ENCODE results near the gene B3GNT3. TPM values are rescaled to one million over a fixed set of nuclear protein-coding genes. Genes with fewer than 3 reads are reported as not detected.
"Not testable (repeated sequence)": the region's sequence is repeated elsewhere in the genome, so short reads cannot be mapped to it uniquely, and the experiment has no call there.

The B3GNT3 gene
- total RNA-seq, 1 donor from 2014 or later, result not detected

GRCh38 chr19:17796838-17797423, 2.0 kb downstream of the B3GNT3 start:
- DNase-seq (ENCODE audit: low read depth), result no peak

GRCh38 chr19:17797424-17798201, 2.7 kb downstream of the B3GNT3 start:
- no peak for DNase-seq (ENCODE audit: low read depth)

- not testable (repeated sequence) for DNase-seq (ENCODE audit: low read depth)
These were observed 3.7 kb downstream of the B3GNT3 start for GRCh38 chr19:17798599-17798998.

GRCh38 chr19:17802137-17802858, 7.4 kb downstream of the B3GNT3 start:
- no peak for DNase-seq (ENCODE audit: low read depth)

GRCh38 chr19:17803264-17803896, 8.4 kb downstream of the B3GNT3 start:
- DNase-seq (ENCODE audit: low read depth), result no peak

- no peak for DNase-seq (ENCODE audit: low read depth)
These were observed 10.5 kb downstream of the B3GNT3 start for GRCh38 chr19:17805427-17805826.

- no peak for DNase-seq (ENCODE audit: low read depth)
These were observed 12.0 kb downstream of the B3GNT3 start for GRCh38 chr19:17806945-17807344.

GRCh38 chr19:17807731-17808316, 12.9 kb downstream of the B3GNT3 start:
- no peak for DNase-seq (ENCODE audit: low read depth)

- no peak for DNase-seq (ENCODE audit: low read depth)
These were observed 16.2 kb downstream of the B3GNT3 start for GRCh38 chr19:17811103-17811502.

GRCh38 chr19:17811681-17812080, 16.7 kb downstream of the B3GNT3 start:
- DNase-seq (ENCODE audit: low read depth), result no peak

- no peak for DNase-seq (ENCODE audit: low read depth)
These were observed 17.2 kb downstream of the B3GNT3 start for GRCh38 chr19:17812099-17812498.

GRCh38 chr19:17817668-17818363, 22.9 kb downstream of the B3GNT3 start:
- no peak for DNase-seq (ENCODE audit: low read depth)

GRCh38 chr19:17821190-17821589, 26.3 kb downstream of the B3GNT3 start, which contains the start of gene INSL3:
TSS of gene INSL3 (minus strand) at chr19:17821519. CDS start at chr19:17821506, 13 bp downstream.
- no peak for DNase-seq (ENCODE audit: low read depth)

- DNase-seq (ENCODE audit: low read depth), result no peak
These were observed 29.4 kb downstream of the B3GNT3 start for GRCh38 chr19:17824339-17824738.

- DNase-seq (ENCODE audit: low read depth), result no peak
These were observed 31.6 kb downstream of the B3GNT3 start for GRCh38 chr19:17826508-17827056.

GRCh38 chr19:17829855-17830566, 35.1 kb downstream of the B3GNT3 start:
- no peak for DNase-seq (ENCODE audit: low read depth)

GRCh38 chr19:17830567-17831418, 35.9 kb downstream of the B3GNT3 start:
- DNase-seq (ENCODE audit: low read depth), result no peak

GRCh38 chr19:17831419-17831888, 36.5 kb downstream of the B3GNT3 start:
- no peak for DNase-seq (ENCODE audit: low read depth)

Data from myocyte (in vitro differentiated cells).